Psoas muscle (tissue), 8 donors: ENCODE measurements around the gene C11orf97. TPM values are rescaled to one million over a fixed set of nuclear protein-coding genes. Genes with fewer than 3 reads are reported as not detected.
"Not testable (repeated sequence)": the region's sequence is repeated elsewhere in the genome, so short reads cannot be mapped to it uniquely, and the experiment has no call there.

Experiments used
- ATAC-seq, 4 donors: fragments of 200-7000 bp; cut with Tn5 transposase; one replicate each; pipeline ENCODE4 v1.9.1; 2020; ENCODE audit warnings: moderate library complexity in 3 of 4, mild to moderate bottlenecking in 2 of 4
- DNase-seq, 2 donors: peaks; one replicate each; pipeline ENCODE4 v3.0.0-alpha.2; 2020
- H3K27ac ChIP-seq: fragments of 200-600 bp; one replicate; pipeline ENCODE4 v1.8.0; 2022
- H3K27me3 ChIP-seq, 3 donors: fragments of 200-600 bp in 1 of 3; one replicate each; pipeline versions ENCODE4 v1.6.1 to v1.8.0; 2013 to 2022; ENCODE audit warnings: low read length in 2 of 3, mild to moderate bottlenecking in 2 of 3, moderate library complexity in 1 of 3; ENCODE audit not compliant: insufficient read depth in 3 of 3
- H3K36me3 ChIP-seq, 2 donors: fragments of 200-600 bp in 1 of 2; one replicate each; pipeline versions ENCODE4 v1.6.1 to v1.8.0; 2013 to 2022; ENCODE audit warnings: low read depth in 1 of 2, mild to moderate bottlenecking in 1 of 2, moderate library complexity in 1 of 2; ENCODE audit not compliant: insufficient read depth in 1 of 2
- H3K4me1 ChIP-seq: fragments of 200-600 bp; one replicate; pipeline ENCODE4 v1.8.0; 2022
- H3K4me3 ChIP-seq: fragments of 200-600 bp; one replicate; pipeline ENCODE4 v1.8.0; 2022; ENCODE audit warnings: mild to moderate bottlenecking
- H3K9me3 ChIP-seq: fragments of 200-600 bp; one replicate; pipeline ENCODE4 v1.8.0; 2022
- WGBS, 3 donors: extraction: QIAGEN DNeasy Blood & Tissue Kit; methylation state at CpG; one replicate each; pipeline versions ENCODE4 v1.1.6 to v1.1.7; 2013; 5-methylcytosine and 5-hydroxymethylcytosine counted together
- intact Hi-C, 2 donors: fragments of 100-400 bp; cut with DNase I; formaldehyde crosslinking; loops; one replicate each; pipeline versions ENCODE4 v1.11.0 to v1.14.2; 2022
- polyA plus RNA-seq, 3 donors: library from polyadenylated mRNA; stranded (reverse); fragments of 200-250 nt; gene quantifications; one replicate each; pipeline ENCODE4 v1.2.3, GENCODE V29; 2013
- total RNA-seq, 4 donors: library from RNA; stranded (reverse); fragmentation: NEBNext Ultra II Directional in 2 of 4; extraction: Animal tissue kit (Norgen Biotek cat#: 25700) in 2 of 4; gene quantifications; one replicate each; pipeline versions ENCODE4 v1.2.1 to v1.2.4, GENCODE V29; 2021 to 2023
- TF ChIP-seq, protein P1 (sequence below): fragments of 200-600 bp; IDR thresholded peaks from one replicate; pipeline ENCODE4 v1.8.0; 2022; ENCODE audit warnings: antibody characterized with exemption
- donor health status: healthy with polysubstance abuse.
- donor health status: DM: no; HTN: no; CAD: no; lungs with moderate emphysema.
- donor health status: Bipolar disorder and iron deficiency.
- donor health status: healthy.
- donor health status: DM: yes; HTN: yes; CAD: no.
- donor health status: DM: no; HTN: no; CAD: no.
- donor health status: DM: no; HTN: no; CAD: no.
- donor health status: DM: yes; HTN: yes; CAD: no.

C11orf97 gene
- total and polyA plus RNA-seq, 7 donors: 0.06 TPM; not detected in 6

GRCh38 chr11:94549146-94549545 is 36.9 kb downstream of the C11orf97 start:
- TF ChIP-seq, protein P1, sequence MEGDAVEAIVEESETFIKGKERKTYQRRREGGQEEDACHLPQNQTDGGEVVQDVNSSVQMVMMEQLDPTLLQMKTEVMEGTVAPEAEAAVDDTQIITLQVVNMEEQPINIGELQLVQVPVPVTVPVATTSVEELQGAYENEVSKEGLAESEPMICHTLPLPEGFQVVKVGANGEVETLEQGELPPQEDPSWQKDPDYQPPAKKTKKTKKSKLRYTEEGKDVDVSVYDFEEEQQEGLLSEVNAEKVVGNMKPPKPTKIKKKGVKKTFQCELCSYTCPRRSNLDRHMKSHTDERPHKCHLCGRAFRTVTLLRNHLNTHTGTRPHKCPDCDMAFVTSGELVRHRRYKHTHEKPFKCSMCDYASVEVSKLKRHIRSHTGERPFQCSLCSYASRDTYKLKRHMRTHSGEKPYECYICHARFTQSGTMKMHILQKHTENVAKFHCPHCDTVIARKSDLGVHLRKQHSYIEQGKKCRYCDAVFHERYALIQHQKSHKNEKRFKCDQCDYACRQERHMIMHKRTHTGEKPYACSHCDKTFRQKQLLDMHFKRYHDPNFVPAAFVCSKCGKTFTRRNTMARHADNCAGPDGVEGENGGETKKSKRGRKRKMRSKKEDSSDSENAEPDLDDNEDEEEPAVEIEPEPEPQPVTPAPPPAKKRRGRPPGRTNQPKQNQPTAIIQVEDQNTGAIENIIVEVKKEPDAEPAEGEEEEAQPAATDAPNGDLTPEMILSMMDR: no peak
- H3K4me1 ChIP-seq: peaks cover 11% of the 10 kb centered on the region
- no peak overlapping the region for H3K4me3 ChIP-seq
- 65 to 75% (median 66%) methylated on average over 5 of the region's 5 CpGs for WGBS, 3 donors
- H3K36me3 ChIP-seq: no peaks in the 10 kb centered on the region
- H3K9me3 ChIP-seq: no peaks in the 10 kb centered on the region
- no peak overlapping the region for H3K27ac ChIP-seq
- intact Hi-C loops: no loop called here
- ATAC-seq (no peak), DNase-seq (no peak)
- H3K27me3 ChIP-seq: no peaks in the 10 kb centered on the region

- TF ChIP-seq, protein P1: no peak
- WGBS, 3 donors: 75 to 77% (median 76%) methylated on average over 4 of the region's 4 CpGs
- intact Hi-C loops: no loop called here
- Histone ChIP-seq H3K27me3 (no peaks in the 10 kb centered on the region), H3K9me3 (no peaks in the 10 kb centered on the region), H3K27ac (no peak overlapping the region), H3K36me3 (no peaks in the 10 kb centered on the region), H3K4me1 (peaks cover 11% of the 10 kb centered on the region), H3K4me3 (no peak overlapping the region)
- ATAC-seq (no peak), DNase-seq (no peak)
Observed at GRCh38 chr11:94550513-94550912, 38.3 kb downstream of the C11orf97 start.

- no peaks in the 10 kb centered on the region for H3K36me3 ChIP-seq
- no peak overlapping the region for H3K27ac ChIP-seq
- H3K9me3 ChIP-seq: no peaks in the 10 kb centered on the region
- WGBS, 3 donors: 42 to 93% (median 77%) methylated on average over 1 of the region's 1 CpG
- ATAC-seq: no peak
- no peaks in the 10 kb centered on the region for H3K4me1 ChIP-seq
- H3K27me3 ChIP-seq: no peaks in the 10 kb centered on the region
- H3K4me3 ChIP-seq: no peak overlapping the region
- TF ChIP-seq, protein P1: no peak
- intact Hi-C loops: no loop called here
- DNase-seq: no peak
Observed at GRCh38 chr11:94553938-94554337, 41.7 kb downstream of the C11orf97 start.

- ATAC-seq, H3K4me3 ChIP-seq, H3K27me3 ChIP-seq, intact Hi-C loops, H3K4me1 ChIP-seq, H3K9me3 ChIP-seq, H3K36me3 ChIP-seq, DNase-seq, H3K27ac ChIP-seq: not testable (repeated sequence)
- WGBS, 3 donors: 90 to 95% (median 92%) methylated on average over 8 of the region's 8 CpGs
Observed at GRCh38 chr11:94555752-94556329, 43.6 kb downstream of the C11orf97 start.

GRCh38 chr11:94557421-94557820 is 45.2 kb downstream of the C11orf97 start:
- H3K4me3 ChIP-seq: no peak overlapping the region
- no peaks in the 10 kb centered on the region for H3K9me3 ChIP-seq
- no peaks in the 10 kb centered on the region for H3K4me1 ChIP-seq
- ATAC-seq (no peak), DNase-seq (no peak)
- TF ChIP-seq, protein P1: no peak
- H3K27me3 ChIP-seq: no peaks in the 10 kb centered on the region
- intact Hi-C loops: no loop called here
- no peaks in the 10 kb centered on the region for H3K36me3 ChIP-seq
- no peak overlapping the region for H3K27ac ChIP-seq
